Measurements from ENCODE around the gene RHPN2. TPM values are rescaled to one million over a fixed set of nuclear protein-coding genes. Genes with fewer than 3 reads are reported as not detected.

Gene RHPN2
- total RNA-seq, 2 donors from 2014 or later: 11.2 to 54.4 TPM

DNA sequence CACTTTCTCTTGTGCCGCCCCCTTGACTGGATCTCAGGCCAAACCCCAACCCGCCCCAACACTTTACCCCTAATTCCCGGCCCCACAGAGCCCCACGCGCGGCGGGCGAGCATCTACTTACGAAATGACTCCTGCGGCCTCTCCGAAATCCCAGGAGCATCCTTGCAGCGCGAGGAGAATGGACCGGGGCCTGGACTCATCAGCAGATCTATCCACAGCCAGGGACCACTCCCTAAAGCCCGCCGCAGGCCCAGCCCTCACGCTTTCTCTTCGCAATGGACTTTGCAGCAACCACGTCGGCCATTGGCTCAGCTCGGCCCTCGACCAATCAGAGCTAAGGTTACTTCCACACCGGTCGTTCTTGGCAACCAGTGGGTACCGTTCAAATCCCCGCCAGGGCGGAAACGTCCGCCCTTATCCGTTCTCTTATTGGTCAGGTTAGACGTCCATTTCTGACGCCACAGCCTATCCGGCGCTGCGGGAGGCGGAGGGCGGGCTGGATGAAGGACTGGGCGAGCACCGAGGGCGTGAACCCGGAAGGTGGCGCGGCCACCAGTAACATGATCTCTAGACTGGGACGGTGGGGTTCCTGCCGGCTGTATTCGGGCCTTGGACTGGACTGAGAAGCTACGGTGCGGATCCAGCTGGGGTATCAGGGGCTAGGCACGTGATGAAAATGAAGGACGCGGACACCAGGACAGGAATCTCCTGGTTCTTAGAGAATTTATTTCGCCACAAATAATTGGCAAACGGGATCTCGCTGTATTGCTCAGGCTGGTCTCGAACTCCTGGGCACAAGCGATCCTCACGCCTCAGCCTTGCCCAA lies 92.8 kb downstream of the RHPN2 start, which contains the start of the genes CEP89 and FAAP24:
Gene CEP89 (minus strand): TSS at position 244 of the 826 bp plus-strand sequence. CDS start 84 bp downstream, at position 160.
Gene FAAP24 (plus strand): TSS at position 528 of the 826 bp plus-strand sequence. CDS start 955 bp downstream, outside the sequence.
- intact Hi-C loops (cut with DNase I): no loop called here
- Histone ChIP-seq H3K9me3 (no peaks in the 10 kb centered on the region), H3K4me1 (peaks cover 16% of the 10 kb centered on the region), H3K27me3 (no peaks in the 10 kb centered on the region), H3K4me3 (peak within 1 kb of the TSS; percentile 79 to 97), H3K27ac (peak within 1 kb of the TSS; percentile 26 to 77 (median 60)), H3K36me3 (replicated peaks in 1 of 2; ENCODE audit: insufficient read depth in 1 of 2, low read depth in 2 of 2) (no peaks in the 10 kb centered on the region)
- WGBS, 2 donors: 1% methylated on average over 28 to 57 of the region's 57 CpGs
- ATAC-seq: peak; percentile 99
- DNase-seq: peak; percentile 99
- peak in 2 of 3 donors; percentile 63 to 74 for TF ChIP-seq POLR2A (IDR thresholded peaks at IDR 0.05)
- TF ChIP-seq, protein P1, sequence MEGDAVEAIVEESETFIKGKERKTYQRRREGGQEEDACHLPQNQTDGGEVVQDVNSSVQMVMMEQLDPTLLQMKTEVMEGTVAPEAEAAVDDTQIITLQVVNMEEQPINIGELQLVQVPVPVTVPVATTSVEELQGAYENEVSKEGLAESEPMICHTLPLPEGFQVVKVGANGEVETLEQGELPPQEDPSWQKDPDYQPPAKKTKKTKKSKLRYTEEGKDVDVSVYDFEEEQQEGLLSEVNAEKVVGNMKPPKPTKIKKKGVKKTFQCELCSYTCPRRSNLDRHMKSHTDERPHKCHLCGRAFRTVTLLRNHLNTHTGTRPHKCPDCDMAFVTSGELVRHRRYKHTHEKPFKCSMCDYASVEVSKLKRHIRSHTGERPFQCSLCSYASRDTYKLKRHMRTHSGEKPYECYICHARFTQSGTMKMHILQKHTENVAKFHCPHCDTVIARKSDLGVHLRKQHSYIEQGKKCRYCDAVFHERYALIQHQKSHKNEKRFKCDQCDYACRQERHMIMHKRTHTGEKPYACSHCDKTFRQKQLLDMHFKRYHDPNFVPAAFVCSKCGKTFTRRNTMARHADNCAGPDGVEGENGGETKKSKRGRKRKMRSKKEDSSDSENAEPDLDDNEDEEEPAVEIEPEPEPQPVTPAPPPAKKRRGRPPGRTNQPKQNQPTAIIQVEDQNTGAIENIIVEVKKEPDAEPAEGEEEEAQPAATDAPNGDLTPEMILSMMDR (IDR thresholded peaks at IDR 0.05): peak in 4 of 7 experiments; percentile 29 to 40 (median 36)

DNA sequence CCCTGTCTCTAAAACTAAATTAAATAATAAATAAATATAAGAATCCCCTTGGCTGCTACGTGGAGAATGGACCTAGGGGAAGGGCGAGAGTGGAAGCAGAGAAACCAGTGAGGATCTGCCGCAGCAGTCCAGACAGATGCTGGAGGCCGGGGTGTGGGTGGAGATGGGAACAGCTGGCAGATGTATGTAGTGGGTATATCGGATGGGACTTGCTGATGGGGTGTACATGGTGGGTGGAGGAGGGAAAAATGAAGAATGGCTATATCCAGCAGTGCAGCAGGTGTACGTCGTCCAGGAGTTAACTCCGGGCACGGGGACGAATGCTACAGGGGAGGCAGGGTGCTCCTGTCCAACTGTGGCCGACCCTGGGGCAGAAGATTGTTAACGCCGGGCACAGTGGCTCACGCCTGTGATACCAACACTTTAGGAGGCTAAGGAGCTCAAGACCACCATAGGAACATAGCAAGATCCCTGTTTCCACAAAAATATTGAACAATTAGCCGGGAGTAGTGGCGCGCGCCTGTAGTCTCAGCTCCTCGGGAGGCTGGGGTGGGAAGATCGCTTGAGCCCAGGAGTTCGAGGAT lies 93.6 kb downstream of the RHPN2 start:
- no peak for DNase-seq
- TF ChIP-seq, protein P1 (IDR thresholded peaks at IDR 0.05): no peak
- Histone ChIP-seq H3K27ac (no peak overlapping the region), H3K4me3 (peak overlapping the region; percentile 79 to 97), H3K27me3 (no peaks in the 10 kb centered on the region), H3K9me3 (no peaks in the 10 kb centered on the region), H3K4me1 (peaks cover 11% of the 10 kb centered on the region), H3K36me3 (replicated peaks in 1 of 2; ENCODE audit: insufficient read depth in 1 of 2, low read depth in 2 of 2) (no peaks in the 10 kb centered on the region)
- 20 to 21% methylated on average over 21 of the region's 21 CpGs for WGBS, 2 donors
- ATAC-seq: no peak
- intact Hi-C loops (cut with DNase I): no loop called here

DNA sequence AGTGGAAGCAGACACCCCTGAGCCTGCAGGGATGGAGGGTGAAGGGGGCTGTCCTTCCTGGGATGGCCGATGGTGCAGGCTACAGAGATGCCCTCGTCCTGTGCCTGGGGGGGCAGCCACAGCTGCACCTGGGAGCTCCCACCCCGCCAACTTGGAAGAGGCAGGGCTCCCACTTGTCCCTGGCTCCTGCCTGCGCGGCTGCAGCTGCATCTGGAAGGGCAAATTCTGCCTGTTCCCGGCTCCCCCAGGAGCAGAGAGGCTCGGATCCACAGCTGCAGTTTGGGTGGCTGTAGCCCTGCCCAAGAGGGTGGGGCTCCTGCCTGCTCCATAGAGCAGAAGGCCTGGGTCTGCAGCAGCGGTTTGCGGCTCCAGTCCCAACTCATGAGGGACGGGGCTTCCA lies 95.1 kb downstream of the RHPN2 start:
- WGBS, 2 donors: 90 to 94% methylated on average over 3 to 10 of the region's 10 CpGs
- TF ChIP-seq, protein P1 (IDR thresholded peaks at IDR 0.05): no peak
- no peak for TF ChIP-seq POLR2A (IDR thresholded peaks at IDR 0.05)
- no peaks in the 10 kb centered on the region for H3K36me3 ChIP-seq (replicated peaks in 1 of 2; ENCODE audit: insufficient read depth in 1 of 2, low read depth in 2 of 2)
- H3K4me1 ChIP-seq: peaks cover 11% of the 10 kb centered on the region
- no peaks in the 10 kb centered on the region for H3K9me3 ChIP-seq
- intact Hi-C loops (cut with DNase I): no loop called here
- no peaks in the 10 kb centered on the region for H3K27me3 ChIP-seq
- no peak overlapping the region for H3K27ac ChIP-seq
- DNase-seq: no peak
- ATAC-seq: no peak
- no peak overlapping the region for H3K4me3 ChIP-seq

DNA sequence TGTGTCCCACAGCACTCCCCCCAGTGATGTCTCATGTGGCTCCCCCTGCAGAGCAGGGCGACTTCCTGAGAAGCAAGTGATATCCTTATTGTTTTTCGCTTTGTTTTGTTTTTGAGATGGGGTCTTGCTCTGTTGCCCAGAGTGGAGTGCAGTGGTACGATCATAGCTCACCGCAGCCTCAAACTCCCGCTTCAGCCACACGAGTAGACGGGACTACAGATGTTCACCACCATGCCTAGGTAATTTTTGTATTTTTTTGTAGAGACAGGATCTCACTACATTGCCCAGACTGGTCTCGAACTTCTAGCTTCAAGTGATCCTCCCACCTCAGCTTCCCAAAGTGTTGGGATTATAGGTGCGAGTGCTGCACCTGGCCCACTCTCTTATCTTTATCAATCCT lies 97.9 kb downstream of the RHPN2 start:
- DNase-seq (no peak), ATAC-seq (no peak)
- intact Hi-C loops (cut with DNase I): no loop called here
- no peak for TF ChIP-seq POLR2A (IDR thresholded peaks at IDR 0.05)
- TF ChIP-seq, protein P1 (IDR thresholded peaks at IDR 0.05): no peak
- no peaks in the 10 kb centered on the region for H3K36me3 ChIP-seq (replicated peaks in 1 of 2; ENCODE audit: insufficient read depth in 1 of 2, low read depth in 2 of 2)
- no peaks in the 10 kb centered on the region for H3K27me3 ChIP-seq
- H3K9me3 ChIP-seq: no peaks in the 10 kb centered on the region
- H3K27ac ChIP-seq: no peak overlapping the region
- no peak overlapping the region for H3K4me3 ChIP-seq
- peaks cover 11% of the 10 kb centered on the region for H3K4me1 ChIP-seq
- WGBS, 2 donors: 83 to 86% methylated on average over 9 of the region's 9 CpGs
